ENCODE measurements around the gene KRTAP4-8.
"Not testable (repeated sequence)": the region's sequence is repeated elsewhere in the genome, so short reads cannot be mapped to it uniquely, and the experiment has no call there.

Gene KRTAP4-8

DNA sequence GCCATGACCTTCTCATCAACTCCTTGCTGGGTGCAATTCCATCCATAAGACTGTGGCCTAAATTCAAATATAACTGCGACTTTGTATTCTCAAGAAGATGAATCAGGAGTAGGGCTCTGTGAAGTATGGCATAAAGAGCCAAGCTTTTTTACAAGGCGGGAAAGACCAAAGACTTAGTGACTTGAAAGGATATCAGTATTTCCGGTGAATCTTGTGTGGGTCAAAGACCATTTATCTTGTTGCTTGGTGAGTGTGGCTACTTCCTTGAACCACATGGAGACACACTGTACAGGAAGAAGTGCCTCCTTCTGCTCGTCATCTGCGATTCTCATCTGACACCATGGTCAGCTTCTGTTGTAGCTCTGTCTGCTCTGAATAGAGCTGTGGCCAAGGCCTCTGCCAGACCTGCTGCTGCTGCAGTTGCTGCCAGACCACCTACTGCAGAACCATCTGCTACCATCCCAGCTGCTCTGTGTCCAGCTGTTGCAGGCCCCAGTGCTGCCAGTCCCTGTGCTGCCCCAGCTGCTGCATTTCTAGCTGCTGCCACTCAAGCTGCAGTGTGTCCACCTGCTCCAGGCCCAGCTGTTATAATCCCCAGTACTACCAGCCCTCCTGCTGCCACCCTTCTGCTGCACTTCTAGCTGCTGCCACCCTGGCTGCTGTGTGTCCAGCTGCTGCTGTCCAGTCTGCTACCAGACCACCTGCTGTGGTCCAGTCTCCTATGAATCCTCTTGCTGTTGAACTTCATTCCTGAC lies 26.2 kb downstream of the KRTAP4-8 start:
- no peak overlapping the region for H3K4me3 ChIP-seq (ENCODE audit: low read length)
- H3K27ac ChIP-seq (ENCODE audit: low read depth, low read length): no peak overlapping the region
- H3K4me1 ChIP-seq (ENCODE audit: control insufficient read depth, insufficient read depth, low read length): no peaks in the 10 kb centered on the region
- H3K9ac ChIP-seq (ENCODE audit: low read length): no peak overlapping the region
- H3K36me3 ChIP-seq (ENCODE audit: control insufficient read depth, insufficient read depth, low read length): no peaks in the 10 kb centered on the region
- H3K27me3 ChIP-seq (ENCODE audit: control insufficient read depth, insufficient read depth, low read length): no peaks in the 10 kb centered on the region

- Histone ChIP-seq H3K27me3 (ENCODE audit: control insufficient read depth, insufficient read depth, low read length) (no peaks in the 10 kb centered on the region), H3K4me1 (ENCODE audit: control insufficient read depth, insufficient read depth, low read length) (no peaks in the 10 kb centered on the region), H3K4me3 (ENCODE audit: low read length) (no peak overlapping the region), H3K27ac (ENCODE audit: low read depth, low read length) (no peak overlapping the region), H3K36me3 (ENCODE audit: control insufficient read depth, insufficient read depth, low read length) (no peaks in the 10 kb centered on the region), H3K9ac (ENCODE audit: low read length) (no peak overlapping the region)
Measured at GRCh38 chr17:41069031-41069430, 28.9 kb downstream of the KRTAP4-8 start.

DNA sequence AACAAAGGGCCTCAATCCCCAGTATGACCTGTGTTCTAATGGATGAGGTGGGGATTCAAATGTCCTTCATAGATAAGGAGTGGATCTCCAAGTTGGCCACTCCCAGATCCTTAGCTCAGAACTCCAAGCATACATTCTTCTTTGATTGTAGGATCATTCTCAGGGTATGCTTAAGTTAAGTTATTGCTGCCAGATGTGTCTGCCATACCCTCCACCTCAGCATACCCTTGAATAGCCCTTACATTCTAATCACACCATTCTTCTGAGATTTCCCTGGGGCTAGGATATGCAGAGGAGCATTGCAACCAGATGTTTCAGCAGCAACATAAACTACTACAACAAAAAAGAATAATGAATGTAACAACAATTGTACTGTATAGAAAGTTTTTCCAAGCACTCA lies 30.7 kb downstream of the KRTAP4-8 start:
- Histone ChIP-seq H3K4me1 (ENCODE audit: control insufficient read depth, insufficient read depth, low read length) (no peaks in the 10 kb centered on the region), H3K27me3 (ENCODE audit: control insufficient read depth, insufficient read depth, low read length) (no peaks in the 10 kb centered on the region), H3K27ac (ENCODE audit: low read depth, low read length) (no peak overlapping the region), H3K4me3 (ENCODE audit: low read length) (no peak overlapping the region), H3K9ac (ENCODE audit: low read length) (no peak overlapping the region), H3K36me3 (ENCODE audit: control insufficient read depth, insufficient read depth, low read length) (no peaks in the 10 kb centered on the region)

- Histone ChIP-seq H3K4me1 (ENCODE audit: control insufficient read depth, insufficient read depth, low read length) (no peaks in the 10 kb centered on the region), H3K9ac (ENCODE audit: low read length) (no peak within 1 kb of the TSS), H3K4me3 (ENCODE audit: low read length) (no peak within 1 kb of the TSS)
Measured at GRCh38 chr17:41065829-41066624, 31.9 kb downstream of the KRTAP4-8 start, which contains the start of gene KRTAP2-4. TSS of gene KRTAP2-4 (minus strand) at chr17:41065879. CDS start at chr17:41065845, 34 bp downstream.

GRCh38 chr17:41065016-41065689 lies 32.8 kb downstream of the KRTAP4-8 start:
- H3K4me3 ChIP-seq (ENCODE audit: low read length); H3K9ac ChIP-seq (ENCODE audit: low read length); H3K27ac ChIP-seq (ENCODE audit: low read depth, low read length); H3K4me1 ChIP-seq (ENCODE audit: control insufficient read depth, insufficient read depth, low read length); H3K27me3 ChIP-seq (ENCODE audit: control insufficient read depth, insufficient read depth, low read length); H3K36me3 ChIP-seq (ENCODE audit: control insufficient read depth, insufficient read depth, low read length): not testable (repeated sequence)

More at GRCh38 chr17:41065829-41066624, 31.9 kb downstream of the KRTAP4-8 start, which contains the start of gene KRTAP2-4:
- Histone ChIP-seq H3K27me3 (ENCODE audit: control insufficient read depth, insufficient read depth, low read length) (no peaks in the 10 kb centered on the region), H3K27ac (ENCODE audit: low read depth, low read length) (no peak within 1 kb of the TSS), H3K36me3 (ENCODE audit: control insufficient read depth, insufficient read depth, low read length) (no peaks in the 10 kb centered on the region)

GRCh38 chr17:41064301-41064700 lies 33.6 kb downstream of the KRTAP4-8 start:
- no peaks in the 10 kb centered on the region for H3K36me3 ChIP-seq (ENCODE audit: control insufficient read depth, insufficient read depth, low read length)
- no peak overlapping the region for H3K27ac ChIP-seq (ENCODE audit: low read depth, low read length)
- H3K4me1 ChIP-seq (ENCODE audit: control insufficient read depth, insufficient read depth, low read length): no peaks in the 10 kb centered on the region
- peaks cover 2% of the 10 kb centered on the region for H3K27me3 ChIP-seq (ENCODE audit: control insufficient read depth, insufficient read depth, low read length)
- H3K9ac ChIP-seq (ENCODE audit: low read length): no peak overlapping the region
- H3K4me3 ChIP-seq (ENCODE audit: low read length): no peak overlapping the region

DNA sequence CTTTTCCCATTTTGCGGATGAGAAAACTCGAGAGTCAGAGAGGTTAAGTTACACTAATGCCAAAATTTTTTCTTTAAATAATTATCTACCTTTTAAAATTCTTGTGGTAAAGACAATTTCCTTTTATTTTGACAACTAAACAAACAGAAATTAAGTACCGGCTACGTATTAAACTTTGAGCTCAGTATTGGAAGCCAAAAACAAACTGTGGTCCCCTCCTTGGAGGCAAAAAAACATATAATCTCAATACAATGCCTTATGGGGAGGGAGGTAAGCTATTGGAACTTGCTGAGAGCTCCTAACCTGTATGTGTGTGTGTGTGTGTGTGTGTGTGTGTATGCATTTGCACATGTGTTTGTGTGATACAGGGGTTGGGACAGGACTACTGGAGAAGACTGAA lies 34.5 kb downstream of the KRTAP4-8 start:
- Histone ChIP-seq H3K27ac (ENCODE audit: low read depth, low read length) (no peak overlapping the region), H3K4me1 (ENCODE audit: control insufficient read depth, insufficient read depth, low read length) (no peaks in the 10 kb centered on the region), H3K4me3 (ENCODE audit: low read length) (no peak overlapping the region), H3K9ac (ENCODE audit: low read length) (no peak overlapping the region), H3K36me3 (ENCODE audit: control insufficient read depth, insufficient read depth, low read length) (no peaks in the 10 kb centered on the region), H3K27me3 (ENCODE audit: control insufficient read depth, insufficient read depth, low read length) (peaks cover 3% of the 10 kb centered on the region)

- H3K4me3 ChIP-seq (ENCODE audit: low read length): no peak overlapping the region
- peaks cover 3% of the 10 kb centered on the region for H3K27me3 ChIP-seq (ENCODE audit: control insufficient read depth, insufficient read depth, low read length)
- no peaks in the 10 kb centered on the region for H3K36me3 ChIP-seq (ENCODE audit: control insufficient read depth, insufficient read depth, low read length)
- H3K27ac ChIP-seq (ENCODE audit: low read depth, low read length): no peak overlapping the region
- no peak overlapping the region for H3K9ac ChIP-seq (ENCODE audit: low read length)
- no peaks in the 10 kb centered on the region for H3K4me1 ChIP-seq (ENCODE audit: control insufficient read depth, insufficient read depth, low read length)
Measured at GRCh38 chr17:41061964-41062363, 36.0 kb downstream of the KRTAP4-8 start.

GRCh38 chr17:41060052-41060604 lies 37.8 kb downstream of the KRTAP4-8 start, which contains the start of gene KRTAP2-3:
TSS of gene KRTAP2-3 (minus strand) at chr17:41060114. CDS start at chr17:41060050, 64 bp downstream.
- H3K27ac ChIP-seq (ENCODE audit: low read depth, low read length): no peak within 1 kb of the TSS

DNA sequence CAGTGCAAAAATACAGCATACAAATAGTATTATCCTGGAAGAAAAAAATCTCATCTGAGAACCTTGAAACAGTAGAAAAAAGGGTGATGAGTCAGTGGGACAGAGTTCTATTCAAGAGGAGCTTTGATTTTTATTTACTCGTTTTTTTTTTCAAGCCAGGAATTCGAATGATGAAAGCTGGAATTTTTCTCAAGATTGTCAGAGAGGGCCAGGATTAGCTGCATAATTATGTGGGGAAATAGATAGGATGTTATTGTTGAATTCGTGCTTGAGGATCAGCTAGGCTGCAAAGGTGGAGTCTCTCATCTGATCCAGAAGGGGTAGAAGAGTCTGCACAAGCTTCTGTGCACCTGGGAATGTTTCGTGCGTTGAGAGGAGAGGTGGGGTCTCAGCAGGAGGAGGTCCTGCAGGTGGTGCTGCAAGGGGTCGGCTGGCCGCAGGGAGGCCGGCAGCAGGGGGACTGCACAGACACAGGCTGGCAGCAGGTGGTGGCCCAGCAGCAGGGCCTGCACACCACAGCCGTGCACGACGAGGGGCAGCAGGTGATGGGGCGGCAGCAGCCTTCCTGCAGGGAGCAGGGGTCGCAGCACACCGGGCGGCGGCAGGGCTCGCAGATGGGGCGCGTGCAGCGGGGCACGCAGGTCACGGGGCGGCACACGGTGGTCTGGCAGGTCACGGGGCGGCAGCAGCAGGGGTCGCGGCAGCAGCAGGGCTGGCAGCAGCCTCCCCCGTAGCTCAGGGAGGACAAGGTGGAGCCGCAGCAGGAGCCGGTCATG lies 38.5 kb downstream of the KRTAP4-8 start:
- not testable (repeated sequence) for H3K36me3 ChIP-seq (ENCODE audit: control insufficient read depth, insufficient read depth, low read length); H3K27me3 ChIP-seq (ENCODE audit: control insufficient read depth, insufficient read depth, low read length); H3K4me3 ChIP-seq (ENCODE audit: low read length); H3K4me1 ChIP-seq (ENCODE audit: control insufficient read depth, insufficient read depth, low read length); H3K27ac ChIP-seq (ENCODE audit: low read depth, low read length); H3K9ac ChIP-seq (ENCODE audit: low read length)

More at GRCh38 chr17:41060052-41060604, 37.8 kb downstream of the KRTAP4-8 start, which contains the start of gene KRTAP2-3:
- Histone ChIP-seq H3K4me3 (ENCODE audit: low read length) (no peak within 1 kb of the TSS), H3K4me1 (ENCODE audit: control insufficient read depth, insufficient read depth, low read length) (no peaks in the 10 kb centered on the region), H3K27me3 (ENCODE audit: control insufficient read depth, insufficient read depth, low read length) (peaks cover 3% of the 10 kb centered on the region), H3K36me3 (ENCODE audit: control insufficient read depth, insufficient read depth, low read length) (no peaks in the 10 kb centered on the region), H3K9ac (ENCODE audit: low read length) (no peak within 1 kb of the TSS)

DNA sequence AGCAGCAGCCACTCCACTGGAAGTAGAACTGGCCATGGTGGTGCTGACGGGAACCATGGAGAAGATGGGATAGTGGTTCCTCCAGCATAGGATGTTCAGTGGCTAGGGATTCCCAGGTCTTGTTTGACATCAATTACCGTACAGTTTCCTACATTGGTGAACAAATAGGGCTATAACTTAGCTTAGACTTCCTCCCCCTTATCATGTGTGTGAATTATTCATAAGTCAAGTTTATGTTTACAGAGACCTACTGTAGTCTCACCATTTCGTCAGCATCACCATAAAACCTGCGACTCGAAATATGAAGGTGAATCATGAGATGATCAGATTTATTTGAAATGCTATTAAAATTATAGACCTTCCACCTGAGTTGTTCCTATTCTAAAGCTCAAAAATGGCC lies 39.2 kb downstream of the KRTAP4-8 start:
- H3K4me3 ChIP-seq (ENCODE audit: low read length): no peak overlapping the region
- H3K9ac ChIP-seq (ENCODE audit: low read length): no peak overlapping the region
- H3K27me3 ChIP-seq (ENCODE audit: control insufficient read depth, insufficient read depth, low read length): peaks cover 3% of the 10 kb centered on the region
- H3K27ac ChIP-seq (ENCODE audit: low read depth, low read length): no peak overlapping the region
- no peaks in the 10 kb centered on the region for H3K36me3 ChIP-seq (ENCODE audit: control insufficient read depth, insufficient read depth, low read length)
- no peaks in the 10 kb centered on the region for H3K4me1 ChIP-seq (ENCODE audit: control insufficient read depth, insufficient read depth, low read length)
